NCI-H2029 (cell line): ENCODE results near the gene FBXL20.
"Not testable (repeated sequence)": the region's sequence is repeated elsewhere in the genome, so short reads cannot be mapped to it uniquely, and the experiment has no call there.

ENCODE experiments used
- DNase-seq: peaks from one replicate; lab custom pipeline; 2025; lab: John Stamatoyannopoulos, UW

The FBXL20 gene

DNA sequence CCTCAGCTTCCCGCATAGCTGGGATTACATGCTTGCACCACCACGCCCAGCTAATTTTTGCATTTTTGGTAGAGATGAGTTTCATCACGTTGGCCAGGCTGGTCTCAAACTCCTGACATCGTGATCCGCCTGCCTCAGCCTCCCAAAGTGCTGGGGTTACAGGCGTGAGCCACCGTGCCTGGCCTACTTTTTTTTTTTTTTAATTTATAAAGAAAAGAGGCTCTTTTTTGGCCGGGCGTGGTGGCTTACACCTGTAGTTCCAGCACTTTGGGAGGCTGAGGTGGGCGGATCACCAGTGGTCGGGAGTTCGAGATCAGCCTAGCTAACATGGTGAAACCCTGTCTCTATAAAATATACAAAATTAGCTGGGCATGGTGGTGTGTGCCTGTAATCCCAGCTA, 151.3 kb downstream of the FBXL20 start:
- DNase-seq: not testable (repeated sequence)

DNA sequence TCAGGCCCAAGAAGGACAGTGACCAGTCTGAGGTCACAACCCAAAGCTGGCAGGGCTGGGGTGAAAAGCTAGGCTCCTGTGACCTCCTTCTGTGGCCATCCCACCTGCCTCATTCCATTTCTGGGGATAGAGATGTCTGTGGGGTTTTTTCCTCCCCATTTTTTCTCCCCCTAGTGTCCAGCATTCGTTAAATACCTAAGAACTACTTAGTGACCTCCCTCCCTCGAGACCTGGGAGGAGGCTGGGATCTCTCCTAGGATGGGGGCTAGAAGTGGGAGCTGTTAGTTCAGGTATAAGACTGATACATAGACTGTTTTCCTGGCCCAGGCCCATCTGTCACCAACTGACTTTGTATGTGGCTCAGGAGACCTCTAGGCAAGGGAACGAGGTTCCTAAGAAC, 155.2 kb downstream of the FBXL20 start:
- DNase-seq: no peak

DNA sequence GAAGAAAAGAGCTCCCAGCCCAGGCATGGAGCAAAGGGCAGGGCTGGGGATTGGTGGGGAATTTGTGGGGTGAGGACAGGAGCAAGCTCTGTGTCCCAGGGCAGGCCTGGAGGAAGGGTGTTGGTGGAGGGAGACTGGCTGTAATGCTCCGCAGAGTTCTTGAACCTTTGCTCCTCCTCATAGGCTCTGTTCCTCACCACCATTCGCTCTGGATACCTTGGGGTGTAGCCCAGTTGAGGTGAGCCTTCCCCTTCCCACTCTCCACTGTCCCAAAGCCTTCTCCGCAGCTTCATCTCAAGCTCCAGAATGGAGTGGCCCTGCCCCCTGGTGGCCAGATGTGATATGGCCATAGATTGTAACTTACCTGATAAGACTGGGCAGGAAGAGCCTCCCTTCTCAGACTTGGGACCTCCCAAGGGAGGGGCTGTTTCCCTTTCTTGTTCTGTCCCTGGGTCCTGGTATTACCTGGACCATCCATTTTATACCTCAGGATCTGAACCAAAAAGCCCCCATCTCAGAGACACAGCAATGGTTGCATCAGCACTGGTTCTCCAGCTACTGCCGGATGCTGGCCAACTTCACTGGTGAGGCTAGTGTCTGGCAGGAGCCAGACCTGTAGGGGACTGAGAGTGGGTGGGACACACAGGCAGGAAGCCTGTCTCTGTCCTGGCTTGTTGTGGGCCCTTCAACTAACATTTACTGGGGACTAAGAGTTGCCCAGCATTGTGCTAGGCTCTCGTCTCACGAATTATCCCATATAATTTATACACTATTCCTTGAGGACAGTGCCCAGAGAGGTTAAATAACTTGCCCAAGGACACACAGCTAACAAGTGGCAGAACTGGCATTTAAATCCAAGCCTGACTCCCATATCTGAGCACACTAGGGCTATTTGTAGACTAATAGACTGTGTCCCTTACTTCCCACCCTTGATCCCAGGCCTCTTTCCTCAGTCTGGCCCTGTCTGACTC, 156.5 kb downstream of the FBXL20 start:
- peak; percentile 69 for DNase-seq

DNA sequence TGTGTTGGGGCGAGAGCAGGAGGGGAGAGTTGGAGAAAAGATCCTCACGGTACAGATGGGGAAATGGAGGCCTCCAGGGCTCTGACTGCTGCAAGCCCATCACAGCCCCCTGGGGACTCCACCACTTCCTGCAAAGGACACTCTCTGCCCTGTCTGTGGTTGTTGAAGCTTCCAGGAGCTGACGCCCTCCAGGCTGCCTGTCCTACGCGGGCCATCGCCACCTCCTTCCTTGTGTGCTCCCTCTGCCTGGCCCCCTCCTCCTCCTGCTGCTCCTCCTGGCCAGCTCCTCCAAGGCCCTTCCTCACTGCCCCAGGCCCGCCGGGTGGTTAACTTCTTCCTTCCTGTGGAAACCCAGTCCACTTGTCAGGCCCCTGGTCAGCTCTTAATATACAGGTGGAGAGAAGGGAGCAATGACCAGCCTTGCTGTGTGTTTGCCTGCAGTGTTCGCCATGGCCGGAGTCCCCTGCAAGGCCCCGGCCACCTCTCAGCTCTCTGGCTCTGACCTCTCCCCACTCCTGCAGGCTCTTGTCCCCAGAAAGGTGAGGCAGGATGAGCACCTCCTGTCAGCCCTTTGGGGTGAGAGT, 157.3 kb downstream of the FBXL20 start:
- no peak for DNase-seq

DNA sequence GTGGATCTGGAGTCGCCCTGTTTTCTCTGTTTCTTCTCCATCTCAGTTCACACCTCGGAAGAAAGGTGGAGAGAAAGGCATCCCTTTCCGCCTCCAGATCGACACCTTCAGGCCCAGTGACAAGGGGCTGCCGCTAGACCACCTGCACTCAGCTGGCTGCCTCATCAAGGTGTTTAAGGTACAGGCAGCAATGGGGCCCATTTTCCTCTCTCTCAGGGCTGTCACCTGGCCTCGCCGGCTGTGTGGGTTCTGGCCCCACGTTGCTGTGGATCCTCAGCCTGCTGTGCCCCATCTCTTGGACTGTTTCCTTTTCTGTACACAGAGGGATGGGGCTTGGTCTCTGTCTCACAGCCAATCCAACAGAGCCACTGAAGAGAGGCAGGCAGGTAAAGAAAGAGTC, 158.3 kb downstream of the FBXL20 start:
- no peak for DNase-seq

DNA sequence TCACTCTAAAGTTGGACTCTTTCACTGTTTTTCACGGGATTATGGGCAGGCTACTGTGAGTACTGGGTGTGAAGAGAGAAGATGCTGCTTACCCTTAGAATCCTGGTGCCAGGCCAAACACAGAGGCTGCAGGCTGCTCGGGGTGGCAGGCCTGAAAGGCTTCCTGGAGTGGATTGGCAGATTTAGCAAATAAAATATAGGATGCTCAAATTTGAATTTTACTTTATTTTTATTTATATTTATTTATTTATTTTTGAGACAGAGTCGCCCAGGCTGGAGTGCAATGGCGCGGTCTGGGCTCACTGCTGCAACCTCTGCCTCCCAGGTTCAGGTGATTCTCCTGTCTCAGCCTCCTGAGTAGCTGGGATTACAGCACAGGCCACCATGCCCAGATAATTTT, 160.8 kb downstream of the FBXL20 start:
- no peak for DNase-seq

DNA sequence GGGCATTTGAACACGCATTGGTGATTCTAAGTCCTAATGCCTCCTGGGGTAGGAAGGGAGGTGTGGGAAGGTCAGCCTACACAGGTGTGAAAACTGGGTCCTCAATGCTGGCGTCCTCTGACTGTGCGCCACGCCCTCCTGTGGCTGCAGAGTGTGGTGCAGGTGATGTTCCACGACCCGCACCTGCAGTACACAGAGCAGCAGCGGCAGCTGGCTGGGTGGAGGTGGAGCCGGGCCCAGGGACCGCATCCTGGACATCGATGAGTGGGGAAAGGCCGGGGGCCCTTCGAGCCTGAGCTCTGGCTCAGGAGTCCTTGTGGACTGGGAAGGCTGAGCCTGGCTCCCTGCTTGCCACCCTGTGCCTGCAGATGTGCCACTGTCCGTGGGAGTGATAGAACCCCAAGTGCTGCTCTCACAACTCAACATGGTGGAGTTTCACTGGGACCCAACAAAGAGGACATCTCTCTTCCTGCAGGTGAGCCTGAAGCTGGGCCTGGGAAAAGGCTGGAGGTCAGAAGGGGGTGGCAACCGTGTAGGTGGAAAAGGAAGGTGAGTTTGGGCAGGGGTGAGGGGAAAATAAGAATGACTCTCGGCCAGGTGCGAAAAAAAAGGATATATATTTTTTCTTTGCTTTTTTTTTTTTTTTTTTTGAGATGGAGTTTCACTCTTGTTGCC, 161.6 kb downstream of the FBXL20 start:
- peak; percentile 44 for DNase-seq

DNA sequence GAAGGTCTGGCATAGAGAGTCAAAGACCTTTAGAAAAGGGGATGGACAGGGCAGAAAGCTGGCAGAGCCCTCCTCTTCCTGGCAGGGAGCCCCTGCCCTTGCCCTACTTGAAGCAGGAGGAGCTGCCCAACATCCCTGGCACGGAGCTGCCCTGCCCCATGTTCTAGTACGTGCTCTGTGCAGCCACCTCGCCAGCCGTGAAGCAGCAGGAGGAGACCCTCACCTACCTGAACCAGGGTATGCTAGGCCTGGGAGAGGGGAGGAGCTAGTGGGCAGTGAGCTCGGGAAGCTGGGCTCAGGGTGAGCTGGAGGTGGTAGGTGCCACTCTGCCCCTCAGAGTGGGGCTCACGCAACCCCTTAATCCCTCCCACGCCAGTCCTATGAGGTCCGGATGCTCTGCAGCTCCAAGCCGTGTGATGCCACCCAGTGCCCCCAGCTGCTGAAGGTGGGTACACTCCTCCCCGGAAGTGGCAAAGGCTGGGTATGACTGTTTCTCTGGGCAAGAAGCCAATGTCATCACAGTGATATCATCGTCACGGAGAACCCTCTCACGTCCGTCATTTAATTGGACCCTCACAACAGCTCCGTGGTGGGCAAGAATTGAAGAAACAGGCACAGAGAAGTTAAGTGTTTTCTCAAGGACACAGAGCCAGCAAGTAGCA, 163.0 kb downstream of the FBXL20 start:
- DNase-seq: peak; percentile 89

DNA sequence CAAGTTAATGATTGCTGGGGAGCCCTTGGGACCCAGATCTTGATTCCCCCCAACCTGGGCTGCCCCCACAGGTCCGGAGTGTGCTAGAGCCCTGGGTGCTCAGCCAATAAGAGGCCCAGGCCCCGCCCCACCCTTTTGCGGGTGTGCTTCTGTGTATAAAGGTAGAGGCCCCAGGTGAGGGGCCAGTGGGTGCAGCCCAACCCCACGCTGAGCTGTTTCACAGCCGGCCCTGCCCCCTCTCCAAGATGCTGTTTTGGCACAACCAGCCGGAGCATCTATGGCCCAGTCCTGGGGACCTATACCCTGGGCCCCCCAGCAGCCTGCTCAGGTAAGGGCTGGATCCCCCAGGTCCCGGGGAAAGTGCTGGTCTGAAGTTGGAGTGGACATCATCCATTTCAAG, 163.8 kb downstream of the FBXL20 start:
- DNase-seq: no peak

DNA sequence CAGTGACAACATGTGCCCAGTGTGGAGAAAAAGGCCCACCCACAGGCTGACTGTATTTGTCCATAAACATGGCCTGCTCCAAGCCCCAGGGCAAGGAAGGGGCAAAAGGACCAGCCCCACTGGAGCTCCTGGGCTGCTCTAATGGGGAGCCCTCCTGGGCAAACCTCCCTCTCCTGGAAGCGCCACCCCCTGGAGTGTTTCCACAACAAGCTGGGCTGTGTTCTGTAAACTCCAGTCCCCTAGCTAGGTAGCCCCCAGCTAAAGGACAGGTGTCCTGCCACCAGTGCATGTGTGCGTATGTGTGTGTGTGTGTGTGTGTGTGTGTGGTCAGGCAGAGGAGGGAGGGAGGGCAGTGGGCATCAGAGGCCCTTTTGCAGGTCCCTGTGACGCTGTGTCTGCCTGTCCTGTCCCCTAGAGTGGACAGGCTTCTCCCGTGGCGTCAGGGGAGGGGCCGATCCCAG, 164.4 kb downstream of the FBXL20 start:
- DNase-seq: peak; percentile 20

DNA sequence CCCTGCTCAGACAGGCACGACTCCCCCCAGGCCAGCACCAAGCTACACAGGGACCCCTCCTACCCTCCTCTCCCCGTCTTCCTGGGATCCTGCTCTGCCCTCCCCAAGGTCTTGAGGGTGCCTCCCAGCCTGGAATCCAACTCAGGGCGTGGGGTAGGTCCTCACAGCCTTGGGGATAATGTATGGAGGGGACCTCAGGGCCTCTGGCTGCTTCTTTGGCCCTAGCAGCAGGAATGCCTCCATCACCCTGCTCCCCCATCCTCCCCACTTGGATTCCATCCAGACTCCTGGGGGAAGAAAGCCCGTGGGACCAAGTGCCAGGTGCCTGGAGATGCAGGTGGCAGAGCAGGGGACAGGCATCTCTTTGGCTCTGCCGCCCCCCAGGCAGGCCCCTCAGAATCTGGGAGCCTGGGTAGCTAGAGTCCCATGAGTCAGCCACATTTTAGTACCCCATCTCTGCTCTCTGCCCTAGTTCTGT, 164.9 kb downstream of the FBXL20 start:
- DNase-seq: no peak

DNA sequence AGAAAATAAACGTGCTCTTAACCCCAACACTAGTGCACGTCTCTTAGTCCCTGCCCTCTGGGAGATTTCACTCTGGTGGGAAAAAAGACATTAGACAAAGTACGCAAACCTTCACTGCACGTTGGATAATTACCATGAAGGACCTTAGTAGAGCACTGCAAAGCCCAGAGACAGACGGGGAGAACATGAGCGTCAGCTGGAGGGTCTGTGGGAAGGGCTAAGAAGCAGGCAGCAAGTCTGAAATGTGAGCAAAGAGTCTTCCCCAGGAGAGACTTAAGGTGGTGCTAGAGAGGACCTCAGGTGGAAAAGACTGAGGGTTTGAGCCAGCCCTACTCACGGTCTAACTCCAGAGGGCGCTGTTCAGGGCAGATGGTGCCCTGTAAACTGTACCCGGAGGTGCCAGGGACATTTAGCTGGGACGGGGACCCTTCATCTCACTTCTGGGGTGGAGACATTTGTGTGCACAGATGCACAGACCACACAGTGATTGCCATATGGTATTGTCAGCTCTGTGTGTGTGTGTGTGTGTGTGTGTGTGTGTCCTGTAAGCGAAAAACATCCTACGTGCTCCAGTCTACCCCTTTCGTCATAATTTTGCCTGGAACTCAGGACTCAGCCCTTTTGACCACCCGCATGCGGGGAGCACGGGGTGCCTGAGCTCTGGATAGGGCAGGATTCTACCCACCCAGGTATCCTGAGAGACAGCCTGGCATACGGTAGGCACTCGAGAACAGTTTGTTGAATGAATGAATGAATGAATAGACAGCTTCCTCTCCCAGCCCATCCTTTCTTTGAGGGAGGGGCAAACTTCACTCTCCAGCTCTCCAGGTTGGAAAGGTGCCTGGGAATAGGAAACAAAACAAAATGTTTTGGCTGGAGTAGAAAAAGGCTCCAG, 165.6 kb downstream of the FBXL20 start:
- peak; percentile 32 for DNase-seq

DNA sequence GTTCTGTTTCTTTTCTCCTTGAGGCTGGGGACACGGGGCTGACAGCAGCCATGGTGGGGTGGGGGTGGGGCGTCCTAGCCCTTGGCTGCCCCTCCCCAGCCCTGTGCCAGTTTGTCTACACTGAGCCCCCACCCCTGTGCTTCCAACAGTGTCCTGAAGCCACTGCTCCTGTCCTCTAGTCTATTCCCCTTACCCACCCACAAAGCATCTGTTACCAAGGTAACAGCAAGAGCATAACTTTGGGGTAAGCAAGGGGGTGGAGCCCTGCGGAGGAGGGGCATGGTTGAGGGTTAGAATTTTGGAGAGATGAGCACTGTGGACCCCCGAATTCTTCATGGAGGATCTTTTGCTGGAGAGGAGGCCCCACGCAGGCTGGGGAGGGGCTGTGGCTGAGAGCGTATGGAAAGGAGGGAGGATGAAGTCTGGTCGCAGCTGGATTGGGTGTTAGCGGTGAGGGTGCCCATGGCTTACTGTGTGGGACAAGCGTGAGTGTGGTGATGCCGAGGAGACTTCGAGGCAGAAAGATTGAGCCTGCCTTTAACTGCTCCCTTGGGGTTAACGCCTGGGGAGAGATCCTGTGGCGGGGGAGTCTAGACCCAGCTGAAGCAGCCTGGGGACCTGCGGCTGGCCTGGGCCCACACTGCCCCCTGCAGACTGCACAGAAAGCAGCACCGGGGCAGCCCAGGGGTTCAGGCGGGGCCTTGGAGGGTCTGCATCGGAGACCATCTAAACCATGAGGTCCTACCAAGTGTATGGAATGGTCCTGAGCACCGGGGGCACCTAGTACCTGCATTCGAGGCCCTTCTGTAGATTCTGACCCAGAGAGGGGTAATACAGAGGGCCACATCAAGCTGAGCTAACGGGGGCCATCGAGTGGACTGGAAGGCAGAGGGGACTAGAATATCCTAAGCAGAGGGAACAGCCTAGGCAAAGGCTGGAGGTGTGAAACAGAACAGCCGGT, 169.6 kb downstream of the FBXL20 start:
- no peak for DNase-seq

DNA sequence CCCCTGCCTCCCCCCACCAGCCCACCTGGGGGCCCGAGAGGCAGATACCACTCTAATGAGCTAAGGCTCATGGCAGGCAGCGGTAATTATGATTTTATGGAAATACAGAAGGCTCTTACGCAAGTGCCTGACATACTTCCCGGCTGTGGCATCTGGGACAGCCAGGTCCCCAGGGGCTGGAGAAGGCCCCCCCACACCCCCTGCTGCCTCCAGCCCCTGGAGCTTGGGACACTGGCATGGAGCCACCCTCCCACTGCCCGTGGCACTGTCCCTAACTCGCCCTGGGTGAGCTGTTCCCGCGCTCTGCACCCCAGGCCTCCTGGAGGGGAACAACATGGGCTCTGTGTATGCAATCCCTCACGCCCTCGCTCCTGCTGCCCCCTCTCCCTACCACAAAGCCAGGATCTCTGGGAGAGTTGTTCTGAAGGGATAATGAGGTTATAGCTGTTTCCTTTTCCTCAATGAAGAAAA, 170.3 kb downstream of the FBXL20 start:
- no peak for DNase-seq

DNA sequence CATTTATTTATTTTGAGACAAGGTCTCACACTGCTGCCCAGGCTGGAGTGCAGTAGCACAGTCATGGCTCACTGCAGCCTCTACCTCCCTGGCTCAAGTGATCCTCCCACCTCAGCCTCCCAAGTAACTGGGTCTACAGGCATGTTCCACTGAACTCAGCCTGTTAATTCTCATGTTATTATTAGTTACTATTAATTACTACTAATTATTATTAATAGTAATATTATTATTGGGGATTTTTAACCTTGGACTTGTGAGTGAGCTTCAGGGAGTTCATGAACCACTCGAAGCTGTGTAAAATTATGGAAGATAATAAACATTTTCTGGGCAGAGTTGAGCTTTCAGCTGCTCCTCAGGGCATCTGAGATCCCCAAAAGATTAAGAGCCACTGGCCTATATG, 171.1 kb downstream of the FBXL20 start:
- no peak for DNase-seq

DNA sequence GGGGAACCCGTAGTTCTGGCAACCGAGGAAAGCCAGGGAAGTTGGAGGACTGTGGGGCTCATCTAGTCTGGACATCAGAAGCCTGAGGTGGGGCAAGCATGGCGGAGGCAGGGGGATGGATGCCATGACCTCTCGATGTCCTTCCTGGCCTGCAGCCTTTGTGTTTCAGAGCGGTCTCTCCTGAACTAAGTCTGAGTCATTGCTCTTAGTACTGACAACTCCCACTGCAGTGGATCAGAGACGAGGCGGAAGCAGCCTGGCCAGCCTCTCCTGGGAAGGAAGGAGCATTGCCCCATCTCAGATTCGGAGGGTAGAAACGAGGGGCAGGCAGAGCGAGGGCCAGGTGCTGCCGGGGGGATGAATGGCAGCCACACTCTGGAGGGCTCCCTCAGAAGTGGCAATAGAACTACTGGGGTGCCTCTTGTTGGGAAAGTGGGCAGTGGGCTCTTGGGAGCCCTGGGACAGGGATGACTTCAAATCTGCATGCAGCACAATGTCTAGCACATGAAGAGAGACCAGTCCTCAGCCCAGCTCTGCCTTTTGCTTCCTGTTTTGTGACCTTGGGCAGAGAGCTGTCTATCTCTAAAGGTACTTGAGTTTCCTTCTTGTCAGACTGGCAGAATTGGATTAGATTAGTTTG, 172.0 kb downstream of the FBXL20 start:
- no peak for DNase-seq

DNA sequence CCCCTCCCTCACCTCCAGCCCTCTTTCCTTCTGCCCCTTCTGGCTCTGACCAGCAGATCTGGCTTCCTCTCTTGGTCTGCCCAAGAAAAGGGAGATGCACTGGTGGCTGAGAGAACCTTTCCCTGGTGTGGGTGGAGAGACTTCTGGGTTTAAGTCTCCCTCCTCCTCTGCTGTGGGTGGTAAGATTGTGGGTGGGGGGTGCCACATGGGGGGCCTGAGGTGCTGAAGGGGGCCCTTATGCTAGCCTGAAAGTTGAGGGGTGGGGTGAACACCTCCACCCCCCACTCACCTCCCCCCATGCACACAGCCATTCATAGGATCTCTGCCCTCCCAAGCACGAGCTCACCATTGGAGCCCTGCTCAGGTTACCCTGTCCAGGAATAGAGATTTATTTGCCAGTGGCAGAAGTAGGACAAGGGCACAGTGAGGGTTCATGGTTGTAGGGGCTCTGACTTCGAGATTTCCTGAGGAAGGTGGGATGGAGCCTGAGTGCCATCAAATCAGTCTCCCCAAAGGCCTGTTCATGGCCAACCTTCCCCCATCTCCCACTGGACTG, 174.0 kb downstream of the FBXL20 start:
- DNase-seq: no peak

DNA sequence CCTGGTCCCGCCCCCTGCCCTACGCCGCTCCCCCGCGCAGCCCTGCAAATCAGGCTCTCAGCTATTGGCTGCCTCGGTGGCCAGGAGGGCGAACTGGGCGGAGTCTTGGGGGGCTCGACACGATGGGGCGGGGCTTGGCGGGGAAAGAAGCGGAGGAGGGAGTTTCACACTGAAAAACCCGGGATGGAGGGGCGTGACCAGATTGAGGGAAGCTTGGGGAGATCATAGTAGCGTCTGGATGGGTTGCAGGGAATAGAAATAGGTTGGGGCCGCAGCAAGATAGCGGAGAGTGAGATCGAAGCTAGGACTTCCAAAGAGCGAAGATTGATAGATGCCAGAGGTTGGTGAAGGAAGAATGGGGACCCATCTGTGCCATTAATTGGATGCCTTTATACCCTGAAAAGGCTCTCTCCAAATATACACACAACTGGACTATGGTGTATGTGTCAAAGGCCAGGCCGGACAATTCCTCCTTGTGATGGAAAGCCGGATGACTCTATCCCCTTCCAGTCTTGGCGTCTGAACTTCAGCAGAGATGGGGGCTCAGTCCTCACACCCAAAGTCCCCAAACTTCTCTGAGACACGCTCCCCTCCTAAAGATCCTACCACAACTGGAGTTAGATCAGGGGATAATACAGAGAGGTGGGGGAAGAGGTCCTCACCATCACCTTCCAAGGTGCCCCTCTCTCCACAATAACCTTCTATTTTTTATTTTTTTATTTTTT, 175.3 kb downstream of the FBXL20 start:
- no peak for DNase-seq
